ENCODE measurements around the gene COL11A2. TPM values are rescaled to one million over a fixed set of nuclear protein-coding genes. Genes with fewer than 3 reads are reported as not detected.

Gene COL11A2
- total and polyA plus RNA-seq, 2 of the 13 experiments (the other 11 are each of a cell fraction or from before 2014, with no cell fraction given) = 0.55 TPM

DNA sequence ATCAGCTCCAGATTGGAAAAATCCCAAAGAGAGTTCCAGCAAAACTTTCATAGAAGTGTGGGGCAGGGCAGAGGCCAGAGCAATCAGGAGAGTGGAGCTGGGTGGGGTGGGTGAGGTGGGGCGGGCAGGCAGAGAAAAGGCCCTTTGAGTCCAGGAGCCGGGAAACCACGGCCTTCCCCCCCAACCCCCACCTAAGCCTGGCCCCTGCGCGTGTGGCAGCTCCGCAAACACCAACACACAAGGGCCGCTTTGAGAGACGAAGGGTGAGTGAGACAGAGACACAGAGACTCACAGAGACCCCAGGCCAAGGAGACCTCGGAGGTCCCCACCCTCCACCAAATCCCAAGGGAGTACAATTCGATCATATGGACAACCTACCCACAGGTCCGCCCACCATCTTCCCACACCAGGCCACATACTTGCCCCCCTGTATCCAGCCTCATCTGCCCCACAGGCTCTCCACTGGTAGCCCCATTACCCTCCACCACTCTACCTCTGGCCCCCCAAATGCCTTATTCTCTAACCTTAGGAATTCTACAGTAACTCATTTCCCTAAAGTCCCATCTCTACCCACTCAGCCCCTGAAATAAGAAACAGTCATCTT lies 1.7 kb downstream of the COL11A2 start (continued):
- TF ChIP-seq PCBP1 (IDR thresholded peaks at IDR 0.05; ENCODE audit: borderline replicate concordance, low read depth, low read length) (0 out of 2 replicates have a peak, but pooled peaks have one; percentile 53), JUN (CRISPR knock-in tag; IDR thresholded peaks at IDR 0.05) (no peak), KDM6A (CRISPR knock-in tag; IDR thresholded peaks at IDR 0.05; ENCODE audit: low read depth) (0 out of 2 replicates have a peak, but pooled peaks have one; percentile 28), NRL (CRISPR knock-in tag; IDR thresholded peaks at IDR 0.05; ENCODE audit: borderline replicate concordance) (0 out of 2 replicates have a peak, but pooled peaks have one; percentile 32), TRIM24 (CRISPR knock-in tag; IDR thresholded peaks at IDR 0.05) (no peak), SRSF4 (IDR thresholded peaks at IDR 0.05; ENCODE audit: low read depth, low read length, poor library complexity, severe bottlenecking) (no peak), ELF4 (CRISPR knock-in tag; IDR thresholded peaks at IDR 0.05; ENCODE audit: borderline replicate concordance) (no peak), KDM3A (CRISPR knock-in tag; IDR thresholded peaks at IDR 0.05; ENCODE audit: low read depth) (no peak), MAZ (IDR thresholded peaks at IDR 0.05; ENCODE audit: borderline replicate concordance, low read depth, low read length) (peak; percentile 57; the same call in 1 of the 2 replicates), MAZ (CRISPR knock-in tag; IDR thresholded peaks at IDR 0.05; ENCODE audit: low read depth) (no peak), LCORL (IDR thresholded peaks at IDR 0.05) (no peak), LCORL (CRISPR knock-in tag; IDR thresholded peaks at IDR 0.05) (no peak), NR2F6 (IDR thresholded peaks at IDR 0.05) (peak; percentile 30; the same call in 1 of the 2 replicates), NR2F6 (CRISPR knock-in tag; IDR thresholded peaks at IDR 0.05) (0 out of 2 replicates have a peak, but pooled peaks have one; percentile 35), IRF9 (CRISPR knock-in tag; IDR thresholded peaks at IDR 0.05; ENCODE audit: borderline replicate concordance) (no peak), HMG20B (CRISPR knock-in tag; conservative IDR thresholded peaks at IDR 0.05) (0 out of 2 replicates have a peak, but pooled peaks have one; percentile 8), HMG20A (CRISPR knock-in tag; IDR thresholded peaks at IDR 0.05; ENCODE audit: borderline replicate concordance) (peak; percentile 28; the same call in 1 of the 2 replicates), XRCC5 (optimal IDR thresholded peaks at IDR 0.05; ENCODE audit: low read length) (no peak), KLF12 (CRISPR knock-in tag; IDR thresholded peaks at IDR 0.05; ENCODE audit: borderline replicate concordance) (no peak), GATAD2A (CRISPR knock-in tag; IDR thresholded peaks at IDR 0.05) (peak; percentile 33; the same call in 1 of the 2 replicates), KAT8 (CRISPR knock-in tag; IDR thresholded peaks at IDR 0.05) (peak; percentile 44; the same call in 1 of the 2 replicates), NR2F1 (CRISPR knock-in tag; IDR thresholded peaks at IDR 0.05) (0 out of 4 replicates have a peak, but pooled peaks of 1 of the 2 experiments have one; percentile 7)
- TF ChIP-seq, protein P1, sequence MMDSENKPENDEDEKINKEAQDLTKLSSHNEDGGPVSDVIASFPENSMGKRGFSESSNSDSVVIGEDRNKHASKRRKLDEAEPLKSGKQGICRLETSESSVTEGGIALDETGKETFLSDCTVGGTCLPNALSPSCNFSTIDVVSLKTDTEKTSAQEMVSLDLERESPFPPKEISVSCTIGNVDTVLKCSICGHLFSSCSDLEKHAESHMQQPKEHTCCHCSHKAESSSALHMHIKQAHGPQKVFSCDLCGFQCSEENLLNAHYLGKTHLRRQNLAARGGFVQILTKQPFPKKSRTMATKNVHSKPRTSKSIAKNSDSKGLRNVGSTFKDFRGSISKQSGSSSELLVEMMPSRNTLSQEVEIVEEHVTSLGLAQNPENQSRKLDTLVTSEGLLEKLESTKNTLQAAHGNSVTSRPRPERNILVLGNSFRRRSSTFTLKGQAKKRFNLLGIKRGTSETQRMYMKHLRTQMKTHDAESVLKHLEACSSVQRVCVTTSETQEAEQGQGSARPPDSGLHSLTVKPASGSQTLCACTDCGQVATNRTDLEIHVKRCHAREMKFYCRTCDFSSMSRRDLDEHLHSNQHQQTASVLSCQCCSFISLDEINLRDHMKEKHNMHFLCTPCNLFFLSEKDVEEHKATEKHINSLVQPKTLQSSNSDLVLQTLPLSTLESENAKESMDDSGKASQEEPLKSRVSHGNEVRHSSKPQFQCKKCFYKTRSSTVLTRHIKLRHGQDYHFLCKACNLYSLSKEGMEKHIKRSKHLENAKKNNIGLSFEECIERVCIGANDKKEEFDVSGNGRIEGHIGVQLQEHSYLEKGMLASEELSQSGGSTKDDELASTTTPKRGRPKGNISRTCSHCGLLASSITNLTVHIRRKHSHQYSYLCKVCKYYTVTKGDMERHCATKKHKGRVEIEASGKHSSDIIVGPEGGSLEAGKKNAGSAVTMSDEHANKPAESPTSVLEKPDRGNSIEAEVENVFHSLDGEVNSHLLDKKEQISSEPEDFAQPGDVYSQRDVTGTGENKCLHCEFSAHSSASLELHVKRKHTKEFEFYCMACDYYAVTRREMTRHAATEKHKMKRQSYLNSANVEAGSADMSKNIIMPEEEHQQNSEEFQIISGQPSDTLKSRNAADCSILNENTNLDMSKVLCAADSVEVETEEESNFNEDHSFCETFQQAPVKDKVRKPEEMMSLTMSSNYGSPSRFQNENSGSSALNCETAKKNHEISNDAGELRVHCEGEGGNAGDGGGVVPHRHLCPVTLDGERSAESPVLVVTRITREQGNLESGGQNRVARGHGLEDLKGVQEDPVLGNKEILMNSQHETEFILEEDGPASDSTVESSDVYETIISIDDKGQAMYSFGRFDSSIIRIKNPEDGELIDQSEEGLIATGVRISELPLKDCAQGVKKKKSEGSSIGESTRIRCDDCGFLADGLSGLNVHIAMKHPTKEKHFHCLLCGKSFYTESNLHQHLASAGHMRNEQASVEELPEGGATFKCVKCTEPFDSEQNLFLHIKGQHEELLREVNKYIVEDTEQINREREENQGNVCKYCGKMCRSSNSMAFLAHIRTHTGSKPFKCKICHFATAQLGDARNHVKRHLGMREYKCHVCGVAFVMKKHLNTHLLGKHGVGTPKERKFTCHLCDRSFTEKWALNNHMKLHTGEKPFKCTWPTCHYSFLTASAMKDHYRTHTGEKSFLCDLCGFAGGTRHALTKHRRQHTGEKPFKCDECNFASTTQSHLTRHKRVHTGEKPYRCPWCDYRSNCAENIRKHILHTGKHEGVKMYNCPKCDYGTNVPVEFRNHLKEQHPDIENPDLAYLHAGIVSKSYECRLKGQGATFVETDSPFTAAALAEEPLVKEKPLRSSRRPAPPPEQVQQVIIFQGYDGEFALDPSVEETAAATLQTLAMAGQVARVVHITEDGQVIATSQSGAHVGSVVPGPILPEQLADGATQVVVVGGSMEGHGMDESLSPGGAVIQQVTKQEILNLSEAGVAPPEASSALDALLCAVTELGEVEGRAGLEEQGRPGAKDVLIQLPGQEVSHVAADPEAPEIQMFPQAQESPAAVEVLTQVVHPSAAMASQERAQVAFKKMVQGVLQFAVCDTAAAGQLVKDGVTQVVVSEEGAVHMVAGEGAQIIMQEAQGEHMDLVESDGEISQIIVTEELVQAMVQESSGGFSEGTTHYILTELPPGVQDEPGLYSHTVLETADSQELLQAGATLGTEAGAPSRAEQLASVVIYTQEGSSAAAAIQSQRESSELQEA (CRISPR knock-in tag; IDR thresholded peaks at IDR 0.05; ENCODE audit: not compliant biosample characterization) = no peak
